HEK293 (cell line): ENCODE results near the gene SPTAN1.

Source experiments
- CTCF ChIA-PET: fragments of 350-600 bp; formaldehyde crosslinking; extraction: SDS; loops from one replicate; lab custom pipeline; 2021; ENCODE audit warnings: antibody characterized with exemption; lab: Yijun Ruan, JAX
- POLR2A ChIA-PET: fragments of 300-600 bp; formaldehyde crosslinking; extraction: SDS; loops from one replicate; lab custom pipeline; 2020; ENCODE audit warnings: antibody characterized with exemption, inconsistent platforms; lab: Yijun Ruan, JAX
- H3K27ac ChIP-seq: fragments of 200-500 bp; sonication (Bioruptor generic); 2 replicates; pipeline ENCODE4 v1.5.1; 2014; ENCODE audit warnings: low read depth, low read length, control low read depth, inconsistent platforms; ENCODE audit errors: extremely low read depth
- H3K36me3 ChIP-seq, 2 experiments: fragments of 200-500 bp in 1 of 2; sonication (Bioruptor generic) in 1 of 2; 1 replicate in 1 of 2; 2 replicates in 1 of 2; pipeline ENCODE4 v1.5.1; 2014 to 2017; ENCODE audit warnings: inconsistent platforms in 2 of 2, low read length in 2 of 2; ENCODE audit not compliant: control insufficient read depth in 2 of 2, insufficient read depth in 1 of 2
- H3K4me1 ChIP-seq: fragments of 200-500 bp; sonication (Bioruptor generic); 2 replicates; pipeline ENCODE4 v1.5.1; 2014; ENCODE audit warnings: mild to moderate bottlenecking, low read length, inconsistent platforms; ENCODE audit not compliant: control insufficient read depth, insufficient read depth
- H3K4me3 ChIP-seq: 2 replicates; pipeline ENCODE4 v1.5.1; 2011; ENCODE audit warnings: low read depth, mild to moderate bottlenecking, control low read depth, low read length, moderate library complexity
- H3K9me3 ChIP-seq: fragments of 200-500 bp; sonication (Bioruptor generic); 2 replicates; pipeline ENCODE4 v1.5.1; 2014; ENCODE audit warnings: low read depth, low read length, inconsistent platforms; ENCODE audit not compliant: control insufficient read depth, insufficient read depth
- BCL6B ChIP-seq: fragments of 450-650 bp; formaldehyde crosslinking; IDR thresholded peaks from 2 replicates; pipeline ENCODE4 v1.5.1; 2017; ENCODE audit warnings: missing biosample characterization, missing genetic modification characterization
- INSM2 ChIP-seq: fragments of 450-650 bp; formaldehyde crosslinking; IDR thresholded peaks from 2 replicates; pipeline ENCODE4 v1.5.1; 2016; ENCODE audit warnings: missing biosample characterization, missing genetic modification characterization
- MYNN ChIP-seq: fragments of 450-650 bp; formaldehyde crosslinking; IDR thresholded peaks from 2 replicates; pipeline ENCODE4 v1.5.1; 2016; ENCODE audit warnings: missing biosample characterization, missing genetic modification characterization, borderline replicate concordance
- OSR2 ChIP-seq: fragments of 450-650 bp; formaldehyde crosslinking; IDR thresholded peaks from 2 replicates; pipeline ENCODE4 v1.5.1; 2016; ENCODE audit warnings: missing biosample characterization, missing genetic modification characterization
- SETDB1 ChIP-seq: IDR thresholded peaks from one replicate; pipeline ENCODE4 v1.6.1; 2017; ENCODE audit warnings: mild to moderate bottlenecking, low read length, moderate library complexity, mixed read lengths; ENCODE audit not compliant: insufficient read length
- YY1 ChIP-seq: fragments of 450-650 bp; formaldehyde crosslinking; IDR thresholded peaks from 2 replicates; pipeline ENCODE4 v1.5.1; 2018; ENCODE audit warnings: missing biosample characterization, missing genetic modification characterization
- ZBTB8A ChIP-seq: fragments of 450-650 bp; formaldehyde crosslinking; IDR thresholded peaks from 2 replicates; pipeline ENCODE4 v1.5.1; 2016; ENCODE audit warnings: missing biosample characterization, missing genetic modification characterization
- ZFP37 ChIP-seq: fragments of 450-650 bp; formaldehyde crosslinking; IDR thresholded peaks from 2 replicates; pipeline ENCODE4 v1.5.1; 2016; ENCODE audit warnings: missing biosample characterization, missing genetic modification characterization
- ZFP41 ChIP-seq: fragments of 450-650 bp; formaldehyde crosslinking; IDR thresholded peaks from 2 replicates; pipeline ENCODE4 v1.5.1; 2016; ENCODE audit warnings: missing biosample characterization, missing genetic modification characterization, borderline replicate concordance
- ZNF132 ChIP-seq: fragments of 450-650 bp; formaldehyde crosslinking; IDR thresholded peaks from 2 replicates; pipeline ENCODE4 v1.5.1; 2017; ENCODE audit warnings: missing biosample characterization, missing genetic modification characterization, borderline replicate concordance
- ZNF211 ChIP-seq: fragments of 450-650 bp; formaldehyde crosslinking; IDR thresholded peaks from 2 replicates; pipeline ENCODE4 v1.5.1; 2016; ENCODE audit warnings: low read depth, missing biosample characterization, missing genetic modification characterization
- ZNF223 ChIP-seq: fragments of 450-650 bp; formaldehyde crosslinking; IDR thresholded peaks from 2 replicates; pipeline ENCODE4 v1.5.1; 2016; ENCODE audit warnings: missing biosample characterization, missing genetic modification characterization
- ZNF354C ChIP-seq: fragments of 450-650 bp; formaldehyde crosslinking; IDR thresholded peaks from 2 replicates; pipeline ENCODE4 v1.5.1; 2016; ENCODE audit warnings: missing biosample characterization, missing genetic modification characterization, low read depth, borderline replicate concordance
- ZNF366 ChIP-seq: fragments of 450-650 bp; formaldehyde crosslinking; conservative IDR thresholded peaks from 2 replicates; pipeline ENCODE4 v1.5.1; 2016; ENCODE audit warnings: missing biosample characterization, missing genetic modification characterization
- ZNF433 ChIP-seq: fragments of 450-650 bp; formaldehyde crosslinking; IDR thresholded peaks from 2 replicates; pipeline ENCODE4 v1.5.1; 2016; ENCODE audit warnings: missing biosample characterization, missing genetic modification characterization, low read depth
- ZNF510 ChIP-seq: fragments of 450-650 bp; formaldehyde crosslinking; IDR thresholded peaks from 2 replicates; pipeline ENCODE4 v1.5.1; 2018; ENCODE audit warnings: mild to moderate bottlenecking, missing genetic modification characterization, missing biosample characterization; ENCODE audit not compliant: insufficient replicate concordance
- ZNF544 ChIP-seq: fragments of 450-650 bp; formaldehyde crosslinking; IDR thresholded peaks from 2 replicates; pipeline ENCODE4 v1.5.0; 2017; ENCODE audit warnings: missing biosample characterization, missing genetic modification characterization
- ZNF555 ChIP-seq: fragments of 450-650 bp; formaldehyde crosslinking; conservative IDR thresholded peaks from 2 replicates; pipeline ENCODE4 v1.5.1; 2017; ENCODE audit warnings: missing biosample characterization, mild to moderate bottlenecking, missing genetic modification characterization, inconsistent platforms
- ZNF626 ChIP-seq: fragments of 450-650 bp; sonication (Bioruptor Pico); formaldehyde crosslinking; IDR thresholded peaks from 2 replicates; pipeline ENCODE4 v1.5.1; 2018; ENCODE audit warnings: missing biosample characterization, missing genetic modification characterization, inconsistent platforms
- ZNF747 ChIP-seq: fragments of 450-650 bp; formaldehyde crosslinking; IDR thresholded peaks from 2 replicates; pipeline ENCODE4 v1.5.1; 2016; ENCODE audit warnings: missing biosample characterization, missing genetic modification characterization
- ZNF792 ChIP-seq: fragments of 450-650 bp; formaldehyde crosslinking; IDR thresholded peaks from 2 replicates; pipeline ENCODE4 v1.5.1; 2016; ENCODE audit warnings: missing biosample characterization, missing genetic modification characterization
- ZSCAN23 ChIP-seq: fragments of 450-650 bp; formaldehyde crosslinking; IDR thresholded peaks from 2 replicates; pipeline ENCODE4 v1.5.1; 2016; ENCODE audit warnings: missing biosample characterization, missing genetic modification characterization
- ZSCAN5A ChIP-seq: fragments of 450-650 bp; formaldehyde crosslinking; IDR thresholded peaks from 2 replicates; pipeline ENCODE4 v1.5.1; 2016; ENCODE audit warnings: missing biosample characterization, missing genetic modification characterization
- TF ChIP-seq, protein P1 (sequence below): IDR thresholded peaks from 2 replicates; pipeline ENCODE4 v1.6.1; 2011; ENCODE audit warnings: mild to moderate bottlenecking, low read depth, low read length, borderline replicate concordance
- TF ChIP-seq, protein P2 (sequence below): fragments of 450-650 bp; formaldehyde crosslinking; IDR thresholded peaks from 2 replicates; pipeline ENCODE4 v1.5.1; 2016; ENCODE audit warnings: missing biosample characterization, missing genetic modification characterization
- TF ChIP-seq, protein P3 (sequence below): fragments of 450-650 bp; formaldehyde crosslinking; IDR thresholded peaks from 2 replicates; pipeline ENCODE4 v1.5.1; 2016; ENCODE audit warnings: missing biosample characterization, missing genetic modification characterization

The SPTAN1 gene

GRCh38 chr9:128619127-128619526, 66.7 kb downstream of the SPTAN1 start:
- peaks cover 26 to 81% of the 10 kb centered on the region in 2 experiments for H3K36me3 ChIP-seq
- H3K9me3 ChIP-seq: no peaks in the 10 kb centered on the region
- no peak overlapping the region for H3K27ac ChIP-seq
- no peak for TF ChIP-seq ZNF354C (tag by site-specific recombination)
- TF ChIP-seq ZFP41 (tag by site-specific recombination): no peak
- TF ChIP-seq ZNF433 (tag by site-specific recombination): no peak
- no peak for TF ChIP-seq OSR2 (tag by site-specific recombination)
- no peak for TF ChIP-seq ZNF223 (tag by site-specific recombination)
- TF ChIP-seq ZNF555 (tag by site-specific recombination): no peak
- no peak for TF ChIP-seq ZSCAN23 (tag by site-specific recombination)
- TF ChIP-seq, protein P1, sequence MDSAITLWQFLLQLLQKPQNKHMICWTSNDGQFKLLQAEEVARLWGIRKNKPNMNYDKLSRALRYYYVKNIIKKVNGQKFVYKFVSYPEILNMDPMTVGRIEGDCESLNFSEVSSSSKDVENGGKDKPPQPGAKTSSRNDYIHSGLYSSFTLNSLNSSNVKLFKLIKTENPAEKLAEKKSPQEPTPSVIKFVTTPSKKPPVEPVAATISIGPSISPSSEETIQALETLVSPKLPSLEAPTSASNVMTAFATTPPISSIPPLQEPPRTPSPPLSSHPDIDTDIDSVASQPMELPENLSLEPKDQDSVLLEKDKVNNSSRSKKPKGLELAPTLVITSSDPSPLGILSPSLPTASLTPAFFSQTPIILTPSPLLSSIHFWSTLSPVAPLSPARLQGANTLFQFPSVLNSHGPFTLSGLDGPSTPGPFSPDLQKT: no peak
- TF ChIP-seq, protein P2, sequence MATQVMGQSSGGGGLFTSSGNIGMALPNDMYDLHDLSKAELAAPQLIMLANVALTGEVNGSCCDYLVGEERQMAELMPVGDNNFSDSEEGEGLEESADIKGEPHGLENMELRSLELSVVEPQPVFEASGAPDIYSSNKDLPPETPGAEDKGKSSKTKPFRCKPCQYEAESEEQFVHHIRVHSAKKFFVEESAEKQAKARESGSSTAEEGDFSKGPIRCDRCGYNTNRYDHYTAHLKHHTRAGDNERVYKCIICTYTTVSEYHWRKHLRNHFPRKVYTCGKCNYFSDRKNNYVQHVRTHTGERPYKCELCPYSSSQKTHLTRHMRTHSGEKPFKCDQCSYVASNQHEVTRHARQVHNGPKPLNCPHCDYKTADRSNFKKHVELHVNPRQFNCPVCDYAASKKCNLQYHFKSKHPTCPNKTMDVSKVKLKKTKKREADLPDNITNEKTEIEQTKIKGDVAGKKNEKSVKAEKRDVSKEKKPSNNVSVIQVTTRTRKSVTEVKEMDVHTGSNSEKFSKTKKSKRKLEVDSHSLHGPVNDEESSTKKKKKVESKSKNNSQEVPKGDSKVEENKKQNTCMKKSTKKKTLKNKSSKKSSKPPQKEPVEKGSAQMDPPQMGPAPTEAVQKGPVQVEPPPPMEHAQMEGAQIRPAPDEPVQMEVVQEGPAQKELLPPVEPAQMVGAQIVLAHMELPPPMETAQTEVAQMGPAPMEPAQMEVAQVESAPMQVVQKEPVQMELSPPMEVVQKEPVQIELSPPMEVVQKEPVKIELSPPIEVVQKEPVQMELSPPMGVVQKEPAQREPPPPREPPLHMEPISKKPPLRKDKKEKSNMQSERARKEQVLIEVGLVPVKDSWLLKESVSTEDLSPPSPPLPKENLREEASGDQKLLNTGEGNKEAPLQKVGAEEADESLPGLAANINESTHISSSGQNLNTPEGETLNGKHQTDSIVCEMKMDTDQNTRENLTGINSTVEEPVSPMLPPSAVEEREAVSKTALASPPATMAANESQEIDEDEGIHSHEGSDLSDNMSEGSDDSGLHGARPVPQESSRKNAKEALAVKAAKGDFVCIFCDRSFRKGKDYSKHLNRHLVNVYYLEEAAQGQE (tag by site-specific recombination): no peak
- no peak for TF ChIP-seq ZSCAN5A (tag by site-specific recombination)
- TF ChIP-seq BCL6B (tag by site-specific recombination): no peak
- no peak for TF ChIP-seq ZNF792 (tag by site-specific recombination)
- TF ChIP-seq ZNF132 (tag by site-specific recombination): no peak
- no peak for TF ChIP-seq ZFP37 (tag by site-specific recombination)
- no peak for TF ChIP-seq MYNN (tag by site-specific recombination)
- POLR2A ChIA-PET: no interaction called here
- no peaks in the 10 kb centered on the region for H3K4me1 ChIP-seq
- no peak overlapping the region for H3K4me3 ChIP-seq
- CTCF ChIA-PET: no interaction called here

- no peak overlapping the region for H3K4me3 ChIP-seq
- no peak overlapping the region for H3K27ac ChIP-seq
- ChIA-PET CTCF (no interaction called here), POLR2A (no interaction called here)
- peaks cover 19 to 81% of the 10 kb centered on the region in 2 experiments for H3K36me3 ChIP-seq
- H3K9me3 ChIP-seq: no peaks in the 10 kb centered on the region
- no peaks in the 10 kb centered on the region for H3K4me1 ChIP-seq
- TF ChIP-seq ZNF510 (tag by site-specific recombination): no peak
- no peak for TF ChIP-seq ZNF544
- no peak for TF ChIP-seq ZBTB8A (tag by site-specific recombination)
- TF ChIP-seq ZNF366 (tag by site-specific recombination): no peak
- no peak for TF ChIP-seq ZNF747
- no peak for TF ChIP-seq ZNF626 (tag by site-specific recombination)
- TF ChIP-seq ZNF211 (tag by site-specific recombination): no peak
- no peak for TF ChIP-seq INSM2 (tag by site-specific recombination)
- TF ChIP-seq SETDB1: no peak
- TF ChIP-seq YY1 (tag by site-specific recombination): no peak
- TF ChIP-seq, protein P3, sequence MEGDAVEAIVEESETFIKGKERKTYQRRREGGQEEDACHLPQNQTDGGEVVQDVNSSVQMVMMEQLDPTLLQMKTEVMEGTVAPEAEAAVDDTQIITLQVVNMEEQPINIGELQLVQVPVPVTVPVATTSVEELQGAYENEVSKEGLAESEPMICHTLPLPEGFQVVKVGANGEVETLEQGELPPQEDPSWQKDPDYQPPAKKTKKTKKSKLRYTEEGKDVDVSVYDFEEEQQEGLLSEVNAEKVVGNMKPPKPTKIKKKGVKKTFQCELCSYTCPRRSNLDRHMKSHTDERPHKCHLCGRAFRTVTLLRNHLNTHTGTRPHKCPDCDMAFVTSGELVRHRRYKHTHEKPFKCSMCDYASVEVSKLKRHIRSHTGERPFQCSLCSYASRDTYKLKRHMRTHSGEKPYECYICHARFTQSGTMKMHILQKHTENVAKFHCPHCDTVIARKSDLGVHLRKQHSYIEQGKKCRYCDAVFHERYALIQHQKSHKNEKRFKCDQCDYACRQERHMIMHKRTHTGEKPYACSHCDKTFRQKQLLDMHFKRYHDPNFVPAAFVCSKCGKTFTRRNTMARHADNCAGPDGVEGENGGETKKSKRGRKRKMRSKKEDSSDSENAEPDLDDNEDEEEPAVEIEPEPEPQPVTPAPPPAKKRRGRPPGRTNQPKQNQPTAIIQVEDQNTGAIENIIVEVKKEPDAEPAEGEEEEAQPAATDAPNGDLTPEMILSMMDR (tag by site-specific recombination): no peak
These were observed 67.4 kb downstream of the SPTAN1 start for GRCh38 chr9:128619779-128620178.
